H1 (cell line): ENCODE data around the gene HK2. TPM values are rescaled to one million over a fixed set of nuclear protein-coding genes. Genes with fewer than 3 reads are reported as not detected.
"Not testable (repeated sequence)": the region's sequence is repeated elsewhere in the genome, so short reads cannot be mapped to it uniquely, and the experiment has no call there.

Experiments used
- CTCF ChIA-PET: fragments of 300-600 bp; sonication (Branson Sonifier 250); formaldehyde crosslinking; loops from one replicate; lab custom pipeline; 2021; ENCODE audit not compliant: partially characterized antibody; lab: Charles Lee
- POLR2A ChIA-PET: fragments of 300-600 bp; sonication (Branson Sonifier 250); formaldehyde crosslinking; loops from one replicate; lab custom pipeline; 2021; ENCODE audit warnings: inconsistent platforms; ENCODE audit not compliant: partially characterized antibody; lab: Charles Lee
- DNase-seq, 2 experiments: peaks; one replicate each; pipeline versions ENCODE4 v3.0.0 to v3.0.0-alpha.2; 2010 to 2022; ENCODE audit warnings: low spot score in 2 of 2, low read depth in 1 of 2, mixed read lengths in 1 of 2
- FAIRE-seq: peaks from 2 replicates; lab custom pipeline; 2011; peaks lifted over from hg19 to GRCh38; lab: Jason Lieb, UNC
- H2AFZ ChIP-seq: 2 replicates; pipeline ENCODE4 v1.8.1; 2012; ENCODE audit warnings: low read length, inconsistent platforms
- H2AK5ac ChIP-seq: 2 replicates; pipeline ENCODE4 v1.6.1; 2013; ENCODE audit warnings: low read depth, low read length
- H2BK120ac ChIP-seq: replicated peaks from 2 replicates; pipeline ENCODE3; 2013; ENCODE audit warnings: low read depth, low read length, inconsistent platforms
- H2BK12ac ChIP-seq: 2 replicates; pipeline ENCODE4 v1.6.1; 2013; ENCODE audit warnings: low read depth, low read length
- H2BK15ac ChIP-seq: 2 replicates; pipeline ENCODE4 v1.6.1; 2013; ENCODE audit warnings: low read length
- H2BK20ac ChIP-seq: 2 replicates; pipeline ENCODE4 v1.6.1; 2013; ENCODE audit warnings: low read length
- H2BK5ac ChIP-seq: 2 replicates; pipeline ENCODE4 v1.6.1; 2013; ENCODE audit warnings: low read depth, low read length
- H3K14ac ChIP-seq: 2 replicates; pipeline ENCODE4 v1.6.1; 2013; ENCODE audit warnings: inconsistent platforms; ENCODE audit not compliant: insufficient read length
- H3K18ac ChIP-seq: 2 replicates; pipeline ENCODE4 v1.6.1; 2013; ENCODE audit warnings: low read length; ENCODE audit errors: extremely low read depth
- H3K23ac ChIP-seq: 2 replicates; pipeline ENCODE4 v1.6.1; 2013; ENCODE audit warnings: inconsistent platforms; ENCODE audit not compliant: insufficient read length
- H3K23me2 ChIP-seq: 2 replicates; pipeline ENCODE4 v1.6.1; 2013; ENCODE audit warnings: low read depth, low read length
- H3K27ac ChIP-seq: 2 replicates; pipeline ENCODE4 v1.6.1; 2011; ENCODE audit warnings: low read depth, low read length, inconsistent platforms
- H3K27me3 ChIP-seq, 4 experiments: replicated peaks in 1 of 4; 1 replicate in 1 of 4; 2 replicates in 3 of 4; pipeline versions ENCODE4 v1.6.1 to v1.8.1; 2011 to 2013; ENCODE audit warnings: low read length in 3 of 4, mild to moderate bottlenecking in 3 of 4, inconsistent platforms in 2 of 4, mixed read lengths in 2 of 4, moderate library complexity in 1 of 4; ENCODE audit not compliant: control insufficient read depth in 3 of 4, insufficient read depth in 3 of 4; ENCODE audit errors: extremely low read depth in 1 of 4
- H3K36me3 ChIP-seq, 4 experiments: 2 replicates each; pipeline versions ENCODE4 v1.6.1 to v1.8.1; 2011 to 2013; ENCODE audit warnings: mild to moderate bottlenecking in 4 of 4, low read length in 3 of 4, moderate library complexity in 2 of 4, control low read depth in 1 of 4, inconsistent platforms in 1 of 4; ENCODE audit not compliant: insufficient read depth in 4 of 4, control insufficient read depth in 2 of 4
- H3K4ac ChIP-seq: replicated peaks from 2 replicates; pipeline ENCODE3; 2013; ENCODE audit warnings: low read length, low read depth, mixed read lengths, inconsistent platforms; ENCODE audit not compliant: insufficient read length
- H3K4me1 ChIP-seq, 4 experiments: replicated peaks in 1 of 4; 1 replicate in 1 of 4; 2 replicates in 3 of 4; pipeline versions ENCODE4 v1.6.1 to v1.8.1; 2011 to 2013; ENCODE audit warnings: low read length in 3 of 4, inconsistent platforms in 2 of 4, mixed read lengths in 1 of 4; ENCODE audit not compliant: insufficient read depth in 4 of 4, control insufficient read depth in 3 of 4
- H3K4me2 ChIP-seq, 2 experiments: 2 replicates each; pipeline versions ENCODE4 v1.6.1 to v1.8.1; 2011 to 2013; ENCODE audit warnings: low read depth in 2 of 2, low read length in 2 of 2, control low read depth in 1 of 2, inconsistent platforms in 1 of 2, mild to moderate bottlenecking in 1 of 2; ENCODE audit not compliant: insufficient read depth in 1 of 2
- H3K4me3 ChIP-seq, 4 experiments: fragments of 200-600, 300-600 bp in 1 of 4; sonication (generic), shearing (Covaris generic), sonication (Bioruptor Twin) in 1 of 4; 2 replicates each; pipeline versions ENCODE4 v1.5.1 to v1.8.1; 2011 to 2016; ENCODE audit warnings: low read length in 4 of 4, low read depth in 3 of 4, control low read depth in 2 of 4, inconsistent platforms in 2 of 4, mild to moderate bottlenecking in 2 of 4, mixed read lengths in 1 of 4, moderate library complexity in 1 of 4; ENCODE audit not compliant: insufficient read depth in 2 of 4; ENCODE audit errors: extremely low read depth in 1 of 4
- H3K56ac ChIP-seq: replicated peaks from 2 replicates; pipeline ENCODE3; 2013; ENCODE audit warnings: low read depth, mild to moderate bottlenecking, mixed read lengths, low read length, inconsistent platforms; ENCODE audit not compliant: insufficient read length
- H3K79me1 ChIP-seq: 2 replicates; pipeline ENCODE4 v1.6.1; 2013; ENCODE audit warnings: low read depth, low read length, control low read depth
- H3K79me2 ChIP-seq, 2 experiments: 2 replicates each; pipeline versions ENCODE4 v1.6.1 to v1.8.1; 2012 to 2013; ENCODE audit warnings: low read length in 2 of 2, mild to moderate bottlenecking in 2 of 2, inconsistent platforms in 1 of 2; ENCODE audit not compliant: insufficient read depth in 2 of 2, control insufficient read depth in 1 of 2
- H3K9ac ChIP-seq, 4 experiments: replicated peaks in 1 of 4; 1 replicate in 1 of 4; 2 replicates in 3 of 4; pipeline versions ENCODE4 v1.6.1 to v1.8.1; 2011 to 2013; ENCODE audit warnings: low read depth in 3 of 4, low read length in 3 of 4, control low read depth in 2 of 4, mild to moderate bottlenecking in 2 of 4, moderate library complexity in 2 of 4, inconsistent platforms in 1 of 4; ENCODE audit errors: extremely low read depth in 1 of 4
- H3K9me3 ChIP-seq, 2 experiments: 2 replicates each; pipeline versions ENCODE4 v1.6.1 to v1.8.1; 2012 to 2013; ENCODE audit warnings: mild to moderate bottlenecking in 2 of 2, moderate library complexity in 2 of 2, control low read depth in 1 of 2, inconsistent platforms in 1 of 2, low read depth in 1 of 2, low read length in 1 of 2, mixed read lengths in 1 of 2; ENCODE audit not compliant: insufficient read depth in 2 of 2
- H4K20me1 ChIP-seq, 2 experiments: replicated peaks in 1 of 2; 2 replicates each; pipeline versions ENCODE3 to v1.8.1; 2011 to 2013; ENCODE audit warnings: inconsistent platforms in 2 of 2, low read length in 2 of 2, mild to moderate bottlenecking in 1 of 2; ENCODE audit not compliant: insufficient read depth in 2 of 2, control insufficient read depth in 1 of 2
- H4K5ac ChIP-seq: 2 replicates; pipeline ENCODE4 v1.6.1; 2013; ENCODE audit warnings: low read length, low read depth, mixed read lengths, inconsistent platforms; ENCODE audit not compliant: insufficient read length
- H4K8ac ChIP-seq: 2 replicates; pipeline ENCODE4 v1.8.0; 2013; ENCODE audit warnings: mild to moderate bottlenecking, moderate library complexity, low read length, inconsistent platforms; ENCODE audit not compliant: insufficient read depth; ENCODE audit errors: extremely low read depth
- H4K91ac ChIP-seq: replicated peaks from 2 replicates; pipeline ENCODE3; 2013; ENCODE audit warnings: low read length, mixed read lengths, inconsistent platforms; ENCODE audit not compliant: insufficient read length
- WGBS, 2 experiments: shearing (Covaris generic) in 1 of 2; methylation state at CpG; one replicate each; pipeline versions ENCODE4 v1.1.6 to v1.1.7; 2013 to 2015; ENCODE audit warnings: low lambda C conversion rate in 2 of 2, mixed read lengths in 2 of 2, inconsistent platforms in 1 of 2, low coverage in 1 of 2, missing lambda C conversion rate in 1 of 2; ENCODE audit not compliant: insufficient replicate concordance in 2 of 2, insufficient coverage in 1 of 2, insufficient read length in 1 of 2; ENCODE audit errors: extremely low coverage in 1 of 2, missing lambda C conversion rate in 1 of 2; 5-methylcytosine and 5-hydroxymethylcytosine counted together
- polyA plus RNA-seq, 7 experiments: library from polyadenylated mRNA; depleted of rRNA in 3 of 7; stranded (reverse) in 5 of 7; unstranded in 2 of 7; fragments of >200 nt in 5 of 7; fragments of 200-250 nt in 2 of 7; gene quantifications; 1 replicate in 5 of 7; 2 replicates in 1 of 7; 4 replicates in 1 of 7; pipeline versions ENCODE4 v1.2.1 to v1.2.3, GENCODE V29; 2011 to 2013; ENCODE audit warnings: missing spikeins in 2 of 7, mixed read lengths in 2 of 7
- total RNA-seq: library from RNA; stranded (reverse); fragmentation: NEBNext Ultra II Directional; extraction: Animal tissue kit (Norgen Biotek cat#: 25700); gene quantifications from 2 replicates; pipeline ENCODE4 v1.2.1, GENCODE V29; 2021

The HK2 gene
- total and polyA plus RNA-seq, 2 of the 8 experiments (the other 6 are each of a cell fraction or from before 2014, with no cell fraction given): 22.1 to 61.9 TPM

DNA sequence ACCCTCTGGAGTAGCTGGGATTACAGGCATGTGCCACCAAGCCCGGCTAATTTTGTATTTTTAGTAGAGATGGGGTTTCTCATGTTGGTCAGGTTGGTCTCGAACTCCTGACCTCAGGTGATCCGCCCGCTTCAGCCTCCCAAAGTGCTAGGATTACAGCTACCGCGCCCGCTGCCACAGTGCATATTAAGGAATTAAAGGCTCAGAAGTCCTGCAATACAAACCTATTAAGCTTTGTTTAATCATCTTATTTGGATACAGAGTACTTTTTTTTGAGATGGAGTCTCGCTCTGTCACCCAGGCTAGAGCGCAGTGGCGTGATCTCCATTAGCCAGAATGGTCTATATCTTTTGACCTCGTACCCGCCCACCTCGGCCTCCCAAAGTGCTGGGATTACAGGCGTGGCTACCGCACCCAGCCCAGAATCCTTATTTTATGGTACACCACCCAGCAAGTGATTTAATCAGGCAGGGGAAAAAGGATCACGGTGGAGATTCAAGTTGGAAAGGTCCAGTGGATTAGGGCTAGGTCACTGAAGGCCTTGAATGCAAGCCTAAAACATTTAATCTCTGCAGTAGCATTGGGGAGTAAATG lies 21.3 kb downstream of the HK2 start:
- peaks cover 17% of the 10 kb centered on the region for H3K79me1 ChIP-seq
- H3K4ac ChIP-seq, H4K8ac ChIP-seq, H3K4me3 ChIP-seq, H4K5ac ChIP-seq, H3K18ac ChIP-seq, H4K91ac ChIP-seq, H3K23ac ChIP-seq, H2BK120ac ChIP-seq, H3K56ac ChIP-seq, H3K23me2 ChIP-seq, H3K9ac ChIP-seq, H2BK20ac ChIP-seq, FAIRE-seq, DNase-seq, H3K14ac ChIP-seq, H3K9me3 ChIP-seq, H2BK5ac ChIP-seq, H3K27ac ChIP-seq, H2BK15ac ChIP-seq, H2AFZ ChIP-seq, H2AK5ac ChIP-seq, H3K4me2 ChIP-seq, H3K27me3 ChIP-seq, H2BK12ac ChIP-seq: not testable (repeated sequence)
- WGBS, 2 experiments: 93% methylated on average over 16 of the region's 16 CpGs; no CpG with 5 or more reads in 1 of the 2 experiments
- ChIA-PET POLR2A (interaction anchor here (1.1 to 3.2 kb wide), 2 partner anchors 18 to 19 kb away, joined by 3 to 18 read pairs; no protein-coding TSS in a partner anchor), CTCF (interaction anchor here (0.9 to 9.9 kb wide), 4 partner anchors 10 to 166 kb away, joined by 3 to 117 read pairs (median 4); partner anchors contain the start of gene HK2)
- peaks cover 0 to 11% (median 4%) of the 10 kb centered on the region in 4 experiments; a peak in 3 of 7 replicates for H3K4me1 ChIP-seq
- H3K79me2 ChIP-seq: peaks cover 13 to 70% of the 10 kb centered on the region in 2 experiments
- peaks cover 18 to 31% (median 26%) of the 10 kb centered on the region in 4 experiments; a peak in 7 of 8 replicates for H3K36me3 ChIP-seq
- peaks cover 7 to 13% of the 10 kb centered on the region in 2 experiments for H4K20me1 ChIP-seq
